Esophagus (tissue), 2 donors: ENCODE results near the gene PLD3. TPM values are rescaled to one million over a fixed set of nuclear protein-coding genes. Genes with fewer than 3 reads are reported as not detected.
"Not testable (repeated sequence)": the region's sequence is repeated elsewhere in the genome, so short reads cannot be mapped to it uniquely, and the experiment has no call there.

Experiments
- H3K27ac ChIP-seq, 2 donors: one replicate each; pipeline ENCODE4 v1.5.1; 2013; ENCODE audit warnings: low read depth in 2 of 2, mild to moderate bottlenecking in 2 of 2, inconsistent platforms in 1 of 2, low read length in 1 of 2, moderate library complexity in 1 of 2
- H3K27me3 ChIP-seq, 2 donors: one replicate each; pipeline ENCODE4 v1.6.1; 2013; ENCODE audit warnings: low read length in 2 of 2, control low read depth in 1 of 2, mild to moderate bottlenecking in 1 of 2; ENCODE audit not compliant: insufficient read depth in 2 of 2, control insufficient read depth in 1 of 2
- H3K36me3 ChIP-seq, 2 donors: one replicate each; pipeline ENCODE4 v1.6.1; 2013; ENCODE audit warnings: low read length in 1 of 2; ENCODE audit not compliant: control insufficient read depth in 2 of 2, insufficient read depth in 2 of 2
- H3K4me1 ChIP-seq, 2 donors: one replicate each; pipeline ENCODE4 v1.6.1; 2013; ENCODE audit warnings: low read length in 1 of 2; ENCODE audit not compliant: control insufficient read depth in 2 of 2, insufficient read depth in 2 of 2
- H3K4me3 ChIP-seq, 2 donors: one replicate each; pipeline ENCODE4 v1.5.1; 2013; ENCODE audit warnings: low read length in 2 of 2, mild to moderate bottlenecking in 2 of 2, low read depth in 1 of 2, moderate library complexity in 1 of 2
- H3K9me3 ChIP-seq, 2 donors: one replicate each; pipeline ENCODE4 v1.6.1; 2013; ENCODE audit warnings: mild to moderate bottlenecking in 2 of 2, low read depth in 1 of 2, low read length in 1 of 2, moderate library complexity in 1 of 2; ENCODE audit not compliant: control insufficient read depth in 2 of 2, insufficient read depth in 1 of 2
- WGBS, 2 donors: extraction: QIAGEN DNeasy Blood & Tissue Kit; methylation state at CpG; one replicate each; pipeline ENCODE4 v1.1.7; 2013; 5-methylcytosine and 5-hydroxymethylcytosine counted together
- polyA plus RNA-seq, 2 donors: library from polyadenylated mRNA; stranded (reverse); fragments of 200-250 nt; gene quantifications; one replicate each; pipeline ENCODE4 v1.2.3, GENCODE V29; 2013
- donor health status: healthy with polysubstance abuse.
- donor health status: Bipolar disorder and iron deficiency.

The PLD3 gene
- polyA plus RNA-seq, 2 donors: 46.6 to 60.1 TPM

DNA sequence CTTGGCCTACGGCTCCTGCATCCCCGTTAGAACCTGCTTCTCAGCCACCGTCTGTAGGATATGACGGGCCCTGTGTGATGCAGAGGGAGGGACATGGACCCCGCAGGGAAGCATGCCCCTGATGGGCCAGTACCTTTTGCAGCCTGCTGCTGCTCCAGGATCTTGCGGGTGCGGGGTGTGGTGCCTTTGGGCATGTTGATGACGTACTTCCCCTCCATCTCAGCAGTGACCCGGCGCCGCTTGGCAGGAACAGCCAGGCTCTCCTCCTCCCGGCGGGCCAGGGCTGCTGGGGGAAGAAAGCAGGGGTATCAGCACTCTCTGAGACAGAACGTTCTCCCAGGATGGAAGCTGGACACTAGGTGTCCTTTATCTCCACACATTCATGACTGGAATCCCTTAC is 22.3 kb upstream of the PLD3 start:
- no peak overlapping the region for H3K27ac ChIP-seq
- peaks cover 0 to 3% of the 10 kb centered on the region in 2 donors for H3K4me1 ChIP-seq
- no peaks in the 10 kb centered on the region for H3K9me3 ChIP-seq
- H3K36me3 ChIP-seq: peaks cover 20 to 63% of the 10 kb centered on the region in 2 donors
- H3K27me3 ChIP-seq: no peaks in the 10 kb centered on the region
- H3K4me3 ChIP-seq: no peak overlapping the region
- 90 to 94% methylated on average over 14 of the region's 14 CpGs for WGBS, 2 donors

- peaks cover 17 to 46% of the 10 kb centered on the region in 2 donors for H3K36me3 ChIP-seq
- H3K4me1 ChIP-seq: no peaks in the 10 kb centered on the region
- 73 to 77% methylated on average over 5 of the region's 5 CpGs for WGBS, 2 donors
- no peak overlapping the region for H3K27ac ChIP-seq
- no peak overlapping the region for H3K4me3 ChIP-seq
- peaks cover 0 to 2% of the 10 kb centered on the region in 2 donors for H3K9me3 ChIP-seq
- no peaks in the 10 kb centered on the region for H3K27me3 ChIP-seq
These were observed 17.4 kb upstream of the PLD3 start for GRCh38 chr19:40331052-40331451.

DNA sequence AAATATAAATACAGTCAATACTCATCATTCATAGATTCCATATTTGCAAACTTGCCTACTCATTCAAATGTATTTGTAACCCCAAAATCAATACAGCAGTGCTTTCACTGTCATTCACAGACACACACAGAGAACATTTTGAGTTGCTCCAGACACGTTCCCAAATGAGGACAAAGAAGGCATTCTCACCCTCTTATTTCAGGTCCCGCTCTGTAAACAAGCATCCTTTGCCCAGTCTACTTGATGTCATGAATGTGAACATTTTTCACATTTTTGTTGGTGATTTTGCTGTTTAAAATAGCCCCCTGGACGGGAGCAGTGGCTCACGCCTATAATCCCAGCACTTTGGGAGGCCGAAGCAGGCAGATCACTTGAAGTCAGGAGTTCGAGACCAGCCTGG is 15.8 kb upstream of the PLD3 start:
- Histone ChIP-seq H3K4me3 (no peak overlapping the region), H3K36me3 (peaks cover 16 to 36% of the 10 kb centered on the region in 2 donors), H3K4me1 (no peaks in the 10 kb centered on the region), H3K27ac (no peak overlapping the region), H3K9me3 (peaks cover 0 to 2% of the 10 kb centered on the region in 2 donors), H3K27me3 (no peaks in the 10 kb centered on the region)
- 88 to 91% methylated on average over 6 of the region's 6 CpGs for WGBS, 2 donors

DNA sequence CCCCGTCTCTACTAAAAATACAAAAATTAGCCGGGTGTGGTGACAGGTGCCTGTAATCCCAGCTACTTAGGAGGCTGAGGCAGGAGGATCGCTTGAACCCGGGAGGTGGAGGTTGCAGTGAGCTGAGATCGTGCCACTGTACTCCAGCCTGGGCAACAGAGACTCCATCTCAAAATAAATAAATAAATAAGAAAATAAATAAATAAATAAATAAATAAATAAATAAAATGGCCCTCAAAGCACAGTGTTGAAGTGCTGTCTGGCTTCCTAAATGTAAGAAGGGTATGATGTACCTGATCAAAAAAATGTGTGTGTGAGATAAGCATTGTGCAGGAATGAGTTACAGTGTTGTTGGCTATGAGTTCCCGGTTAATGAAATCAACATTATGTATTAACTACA is 15.4 kb upstream of the PLD3 start:
- not testable (repeated sequence) for H3K27me3 ChIP-seq, H3K27ac ChIP-seq, H3K4me3 ChIP-seq, H3K9me3 ChIP-seq, H3K4me1 ChIP-seq
- WGBS, 2 donors: 97 to 98% methylated on average over 6 of the region's 6 CpGs
- peaks cover 12 to 33% of the 10 kb centered on the region in 2 donors for H3K36me3 ChIP-seq

- Histone ChIP-seq H3K27ac (no peak overlapping the region), H3K36me3 (peaks cover 12 to 24% of the 10 kb centered on the region in 2 donors), H3K4me3 (no peak overlapping the region), H3K27me3 (no peaks in the 10 kb centered on the region), H3K9me3 (peaks cover 0 to 2% of the 10 kb centered on the region in 2 donors), H3K4me1 (no peaks in the 10 kb centered on the region)
These were observed 13.4 kb upstream of the PLD3 start for GRCh38 chr19:40335101-40335500.

- 93 to 95% methylated on average over 15 of the region's 15 CpGs for WGBS, 2 donors
- Histone ChIP-seq H3K27ac (no peak overlapping the region), H3K27me3 (no peaks in the 10 kb centered on the region), H3K4me3 (no peak overlapping the region), H3K9me3 (peaks cover 0 to 2% of the 10 kb centered on the region in 2 donors), H3K36me3 (peaks cover 12 to 21% of the 10 kb centered on the region in 2 donors), H3K4me1 (no peaks in the 10 kb centered on the region)
These were observed 12.5 kb upstream of the PLD3 start for GRCh38 chr19:40335855-40336600.

- H3K4me3 ChIP-seq: no peak overlapping the region
- peaks cover 0 to 2% of the 10 kb centered on the region in 2 donors for H3K9me3 ChIP-seq
- no peaks in the 10 kb centered on the region for H3K27me3 ChIP-seq
- peaks cover 12 to 18% of the 10 kb centered on the region in 2 donors for H3K36me3 ChIP-seq
- no peaks in the 10 kb centered on the region for H3K4me1 ChIP-seq
- WGBS, 2 donors: 98 to 100% methylated on average over 2 of the region's 2 CpGs
- H3K27ac ChIP-seq: no peak overlapping the region
These were observed 11.9 kb upstream of the PLD3 start for GRCh38 chr19:40336601-40336900.

- 74 to 93% methylated on average over 2 of the region's 2 CpGs for WGBS, 2 donors
- Histone ChIP-seq H3K27ac (no peak overlapping the region), H3K4me1 (no peaks in the 10 kb centered on the region), H3K27me3 (no peaks in the 10 kb centered on the region), H3K36me3 (peaks cover 12 to 15% of the 10 kb centered on the region in 2 donors), H3K9me3 (peaks cover 0 to 2% of the 10 kb centered on the region in 2 donors), H3K4me3 (no peak overlapping the region)
These were observed 11.4 kb upstream of the PLD3 start for GRCh38 chr19:40337107-40337506.

GRCh38 chr19:40337594-40337993 is 10.9 kb upstream of the PLD3 start:
- WGBS, 2 donors: 92 to 95% methylated on average over 5 of the region's 5 CpGs
- H3K27ac ChIP-seq: no peak overlapping the region

DNA sequence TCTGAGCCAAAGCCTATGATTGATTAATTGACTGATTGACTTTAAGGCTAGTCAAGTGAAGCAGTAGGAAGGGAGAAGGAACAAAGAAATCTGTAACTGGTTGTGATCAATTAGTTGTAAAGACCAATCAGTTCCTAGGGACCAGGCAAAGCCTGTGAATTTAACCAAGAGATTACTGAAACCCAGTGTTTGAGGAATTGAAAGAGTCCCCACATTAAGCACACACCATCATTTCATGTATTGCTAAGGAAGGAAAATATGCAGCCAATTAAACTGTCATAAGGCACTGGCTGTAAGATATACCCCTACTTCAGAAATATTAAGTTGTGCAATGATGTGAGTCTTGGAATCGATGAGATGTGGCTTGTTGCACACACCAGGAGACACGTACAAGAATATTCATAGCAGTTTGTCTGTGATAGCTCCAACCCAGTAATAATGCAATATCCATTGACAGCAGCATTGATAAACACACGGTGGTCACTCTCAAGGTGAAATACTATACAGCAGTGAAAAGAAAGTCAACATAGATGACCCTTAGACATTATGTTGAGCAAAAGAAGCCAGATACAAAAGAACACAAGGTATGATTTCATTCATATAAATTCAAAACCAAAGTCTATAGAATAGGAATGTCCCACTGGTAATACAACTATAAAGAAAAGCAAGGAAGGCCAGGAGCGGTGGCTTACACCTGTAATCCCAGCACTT is 9.3 kb upstream of the PLD3 start:
- no peak overlapping the region for H3K4me3 ChIP-seq
- H3K9me3 ChIP-seq: no peaks in the 10 kb centered on the region
- 92 to 98% methylated on average over 4 of the region's 4 CpGs for WGBS, 2 donors
- H3K36me3 ChIP-seq: peaks cover 5 to 12% of the 10 kb centered on the region in 2 donors
- no peaks in the 10 kb centered on the region for H3K27me3 ChIP-seq
- no peak overlapping the region for H3K27ac ChIP-seq
- no peaks in the 10 kb centered on the region for H3K4me1 ChIP-seq

More at GRCh38 chr19:40337594-40337993, 10.9 kb upstream of the PLD3 start:
- peaks cover 0 to 2% of the 10 kb centered on the region in 2 donors for H3K9me3 ChIP-seq
- H3K4me1 ChIP-seq: no peaks in the 10 kb centered on the region
- no peaks in the 10 kb centered on the region for H3K27me3 ChIP-seq
- peaks cover 12% of the 10 kb centered on the region in 2 donors for H3K36me3 ChIP-seq
- no peak overlapping the region for H3K4me3 ChIP-seq
